ENCODE measurements around the gene KIF7. TPM values are rescaled to one million over a fixed set of nuclear protein-coding genes. Genes with fewer than 3 reads are reported as not detected.

The KIF7 gene
- total and polyA plus RNA-seq, 10 of the 15 experiments (the other 5 are each of a cell fraction or from before 2014, with no cell fraction given), result 0.01 to 0.36 (median 0.10) TPM; not detected in 2

DNA sequence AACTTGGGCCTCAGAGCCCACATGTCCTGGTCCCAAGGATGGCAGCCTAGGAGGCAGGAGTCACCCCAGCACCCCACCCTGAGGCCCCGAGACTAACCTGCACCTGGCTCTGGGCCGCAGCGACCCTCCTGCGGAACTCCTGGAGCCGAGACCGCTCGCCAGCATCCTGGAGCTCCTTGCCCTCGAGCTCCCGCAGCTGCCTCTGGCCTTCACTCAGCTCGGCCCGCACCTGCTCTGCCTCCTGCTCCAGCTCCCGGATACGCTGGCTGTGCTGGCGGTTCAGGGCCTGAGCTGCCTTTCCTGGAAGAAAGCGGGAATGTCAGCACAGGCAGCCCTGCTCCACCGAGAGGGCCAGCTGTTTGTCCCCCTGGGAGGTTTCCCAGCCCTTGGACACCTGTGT, 13.2 kb downstream of the KIF7 start (continued):
- TF ChIP-seq, protein P1, sequence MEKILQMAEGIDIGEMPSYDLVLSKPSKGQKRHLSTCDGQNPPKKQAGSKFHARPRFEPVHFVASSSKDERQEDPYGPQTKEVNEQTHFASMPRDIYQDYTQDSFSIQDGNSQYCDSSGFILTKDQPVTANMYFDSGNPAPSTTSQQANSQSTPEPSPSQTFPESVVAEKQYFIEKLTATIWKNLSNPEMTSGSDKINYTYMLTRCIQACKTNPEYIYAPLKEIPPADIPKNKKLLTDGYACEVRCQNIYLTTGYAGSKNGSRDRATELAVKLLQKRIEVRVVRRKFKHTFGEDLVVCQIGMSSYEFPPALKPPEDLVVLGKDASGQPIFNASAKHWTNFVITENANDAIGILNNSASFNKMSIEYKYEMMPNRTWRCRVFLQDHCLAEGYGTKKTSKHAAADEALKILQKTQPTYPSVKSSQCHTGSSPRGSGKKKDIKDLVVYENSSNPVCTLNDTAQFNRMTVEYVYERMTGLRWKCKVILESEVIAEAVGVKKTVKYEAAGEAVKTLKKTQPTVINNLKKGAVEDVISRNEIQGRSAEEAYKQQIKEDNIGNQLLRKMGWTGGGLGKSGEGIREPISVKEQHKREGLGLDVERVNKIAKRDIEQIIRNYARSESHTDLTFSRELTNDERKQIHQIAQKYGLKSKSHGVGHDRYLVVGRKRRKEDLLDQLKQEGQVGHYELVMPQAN (conservative IDR thresholded peaks at IDR 0.05), result no peak
- no peak for TF ChIP-seq NR2F1 (conservative IDR thresholded peaks at IDR 0.05)
- TF ChIP-seq, protein P2, sequence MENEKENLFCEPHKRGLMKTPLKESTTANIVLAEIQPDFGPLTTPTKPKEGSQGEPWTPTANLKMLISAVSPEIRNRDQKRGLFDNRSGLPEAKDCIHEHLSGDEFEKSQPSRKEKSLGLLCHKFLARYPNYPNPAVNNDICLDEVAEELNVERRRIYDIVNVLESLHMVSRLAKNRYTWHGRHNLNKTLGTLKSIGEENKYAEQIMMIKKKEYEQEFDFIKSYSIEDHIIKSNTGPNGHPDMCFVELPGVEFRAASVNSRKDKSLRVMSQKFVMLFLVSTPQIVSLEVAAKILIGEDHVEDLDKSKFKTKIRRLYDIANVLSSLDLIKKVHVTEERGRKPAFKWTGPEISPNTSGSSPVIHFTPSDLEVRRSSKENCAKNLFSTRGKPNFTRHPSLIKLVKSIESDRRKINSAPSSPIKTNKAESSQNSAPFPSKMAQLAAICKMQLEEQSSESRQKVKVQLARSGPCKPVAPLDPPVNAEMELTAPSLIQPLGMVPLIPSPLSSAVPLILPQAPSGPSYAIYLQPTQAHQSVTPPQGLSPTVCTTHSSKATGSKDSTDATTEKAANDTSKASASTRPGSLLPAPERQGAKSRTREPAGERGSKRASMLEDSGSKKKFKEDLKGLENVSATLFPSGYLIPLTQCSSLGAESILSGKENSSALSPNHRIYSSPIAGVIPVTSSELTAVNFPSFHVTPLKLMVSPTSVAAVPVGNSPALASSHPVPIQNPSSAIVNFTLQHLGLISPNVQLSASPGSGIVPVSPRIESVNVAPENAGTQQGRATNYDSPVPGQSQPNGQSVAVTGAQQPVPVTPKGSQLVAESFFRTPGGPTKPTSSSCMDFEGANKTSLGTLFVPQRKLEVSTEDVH (IDR thresholded peaks at IDR 0.05; ENCODE audit: low read depth, partially characterized antibody), result no peak

DNA sequence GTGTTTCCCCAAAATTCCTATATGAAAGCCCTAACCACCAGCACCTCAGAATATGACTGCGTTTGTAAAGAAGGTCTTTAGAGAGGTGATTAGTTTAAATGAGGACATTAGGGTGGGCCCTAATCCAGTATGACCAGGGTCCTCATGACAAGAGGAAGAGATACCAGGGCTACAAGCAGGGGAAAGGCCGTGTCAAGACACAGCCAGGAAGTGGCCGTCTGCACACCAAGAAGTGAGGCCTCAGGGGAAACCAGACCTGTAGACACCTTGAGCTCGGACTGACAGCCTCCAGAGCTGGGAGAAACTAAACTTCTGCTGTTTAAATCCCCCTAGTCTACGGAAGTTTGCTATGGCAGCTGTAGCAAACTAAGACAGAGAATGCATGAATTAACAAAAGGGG, 14.2 kb downstream of the KIF7 start:
- Histone ChIP-seq H3K4me3 (no peak overlapping the region), H3K9ac (ENCODE audit: control insufficient read depth, insufficient read depth, low read length) (no peak overlapping the region), H3K9me3 (replicated peaks; ENCODE audit: control insufficient read depth, insufficient read depth, low read length) (no peaks in the 10 kb centered on the region), H3K27ac (ENCODE audit: control insufficient read depth, insufficient read depth) (no peak overlapping the region), H3K4me1 (ENCODE audit: control insufficient read depth, insufficient read depth, low read length) (no peaks in the 10 kb centered on the region), H3K79me2 (ENCODE audit: control insufficient read depth, insufficient read depth, low read length) (no peaks in the 10 kb centered on the region), H3K27me3 (replicated peaks in 1 of 2; ENCODE audit: control insufficient read depth in 2 of 2, insufficient read depth in 2 of 2, low read length in 1 of 2) (no peaks in the 10 kb centered on the region), H3K4me2 (ENCODE audit: control insufficient read depth, insufficient read depth) (no peak overlapping the region), H3K36me3 (ENCODE audit: control insufficient read depth in 2 of 2, insufficient read depth in 2 of 2, low read length in 1 of 2) (no peaks in the 10 kb centered on the region), H2AFZ (ENCODE audit: control insufficient read depth, low read depth, low read length) (no peak overlapping the region), H4K20me1 (ENCODE audit: control insufficient read depth, insufficient read depth) (no peaks in the 10 kb centered on the region)
- ATAC-seq, result peak; percentile 31; the same call in 2 of the 3 replicates
- in situ Hi-C loops (cut with MboI), result no loop called here
- BruUV-seq (replicated peaks), result no TSS peak
- TF ChIP-seq, protein P3, sequence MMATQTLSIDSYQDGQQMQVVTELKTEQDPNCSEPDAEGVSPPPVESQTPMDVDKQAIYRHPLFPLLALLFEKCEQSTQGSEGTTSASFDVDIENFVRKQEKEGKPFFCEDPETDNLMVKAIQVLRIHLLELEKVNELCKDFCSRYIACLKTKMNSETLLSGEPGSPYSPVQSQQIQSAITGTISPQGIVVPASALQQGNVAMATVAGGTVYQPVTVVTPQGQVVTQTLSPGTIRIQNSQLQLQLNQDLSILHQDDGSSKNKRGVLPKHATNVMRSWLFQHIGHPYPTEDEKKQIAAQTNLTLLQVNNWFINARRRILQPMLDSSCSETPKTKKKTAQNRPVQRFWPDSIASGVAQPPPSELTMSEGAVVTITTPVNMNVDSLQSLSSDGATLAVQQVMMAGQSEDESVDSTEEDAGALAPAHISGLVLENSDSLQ (IDR thresholded peaks at IDR 0.05), result no peak
- TF ChIP-seq FOXM1 (IDR thresholded peaks at IDR 0.05; ENCODE audit: low read depth, low read length) (no peak), EZH2 (IDR thresholded peaks at IDR 0.05; ENCODE audit: borderline replicate concordance, control insufficient read depth, low read depth, low read length) (no peak), MYB (IDR thresholded peaks at IDR 0.05; ENCODE audit: borderline replicate concordance, low read depth, low read length) (no peak), ESRRA (IDR thresholded peaks at IDR 0.05; ENCODE audit: low read length) (no peak), LARP7 (IDR thresholded peaks at IDR 0.05) (no peak), RELA (IDR thresholded peaks at IDR 0.05; ENCODE audit: borderline replicate concordance, partially characterized antibody) (no peak)
- TF ChIP-seq, protein P4, sequence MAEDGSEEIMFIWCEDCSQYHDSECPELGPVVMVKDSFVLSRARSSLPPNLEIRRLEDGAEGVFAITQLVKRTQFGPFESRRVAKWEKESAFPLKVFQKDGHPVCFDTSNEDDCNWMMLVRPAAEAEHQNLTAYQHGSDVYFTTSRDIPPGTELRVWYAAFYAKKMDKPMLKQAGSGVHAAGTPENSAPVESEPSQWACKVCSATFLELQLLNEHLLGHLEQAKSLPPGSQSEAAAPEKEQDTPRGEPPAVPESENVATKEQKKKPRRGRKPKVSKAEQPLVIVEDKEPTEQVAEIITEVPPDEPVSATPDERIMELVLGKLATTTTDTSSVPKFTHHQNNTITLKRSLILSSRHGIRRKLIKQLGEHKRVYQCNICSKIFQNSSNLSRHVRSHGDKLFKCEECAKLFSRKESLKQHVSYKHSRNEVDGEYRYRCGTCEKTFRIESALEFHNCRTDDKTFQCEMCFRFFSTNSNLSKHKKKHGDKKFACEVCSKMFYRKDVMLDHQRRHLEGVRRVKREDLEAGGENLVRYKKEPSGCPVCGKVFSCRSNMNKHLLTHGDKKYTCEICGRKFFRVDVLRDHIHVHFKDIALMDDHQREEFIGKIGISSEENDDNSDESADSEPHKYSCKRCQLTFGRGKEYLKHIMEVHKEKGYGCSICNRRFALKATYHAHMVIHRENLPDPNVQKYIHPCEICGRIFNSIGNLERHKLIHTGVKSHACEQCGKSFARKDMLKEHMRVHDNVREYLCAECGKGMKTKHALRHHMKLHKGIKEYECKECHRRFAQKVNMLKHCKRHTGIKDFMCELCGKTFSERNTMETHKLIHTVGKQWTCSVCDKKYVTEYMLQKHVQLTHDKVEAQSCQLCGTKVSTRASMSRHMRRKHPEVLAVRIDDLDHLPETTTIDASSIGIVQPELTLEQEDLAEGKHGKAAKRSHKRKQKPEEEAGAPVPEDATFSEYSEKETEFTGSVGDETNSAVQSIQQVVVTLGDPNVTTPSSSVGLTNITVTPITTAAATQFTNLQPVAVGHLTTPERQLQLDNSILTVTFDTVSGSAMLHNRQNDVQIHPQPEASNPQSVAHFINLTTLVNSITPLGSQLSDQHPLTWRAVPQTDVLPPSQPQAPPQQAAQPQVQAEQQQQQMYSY (CRISPR knock-in tag; IDR thresholded peaks at IDR 0.05), result no peak
- TF ChIP-seq, protein P5, sequence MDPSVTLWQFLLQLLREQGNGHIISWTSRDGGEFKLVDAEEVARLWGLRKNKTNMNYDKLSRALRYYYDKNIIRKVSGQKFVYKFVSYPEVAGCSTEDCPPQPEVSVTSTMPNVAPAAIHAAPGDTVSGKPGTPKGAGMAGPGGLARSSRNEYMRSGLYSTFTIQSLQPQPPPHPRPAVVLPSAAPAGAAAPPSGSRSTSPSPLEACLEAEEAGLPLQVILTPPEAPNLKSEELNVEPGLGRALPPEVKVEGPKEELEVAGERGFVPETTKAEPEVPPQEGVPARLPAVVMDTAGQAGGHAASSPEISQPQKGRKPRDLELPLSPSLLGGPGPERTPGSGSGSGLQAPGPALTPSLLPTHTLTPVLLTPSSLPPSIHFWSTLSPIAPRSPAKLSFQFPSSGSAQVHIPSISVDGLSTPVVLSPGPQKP (IDR thresholded peaks at IDR 0.05; ENCODE audit: low read depth, low read length), result no peak
- 17% methylated on average over 5 of the region's 5 CpGs for WGBS (ENCODE audit: insufficient coverage, insufficient replicate concordance, low lambda C conversion rate, missing lambda C conversion rate)
- DNase-seq (ENCODE audit: low read depth, low spot score), result no peak
- FAIRE-seq, result no peak
- ChIA-PET SMC1A (ENCODE audit: uncharacterized antibody, unreplicated experiment) (no interaction called here), POLR2A (no interaction called here), CTCF (interaction anchor here (1.6 kb wide), 1 partner anchor 99 kb away, joined by 4 read pairs; no protein-coding TSS in a partner anchor), RAD21 (ENCODE audit: unreplicated experiment) (no interaction called here)
- intact Hi-C loops (cut with micrococcal nuclease; ENCODE audit: unreplicated experiment), result no loop called here

All from GM12878 (cell line).